HL-60/S4 treated with retinoic acid at 250 ng/mL for 4 days and 3 days (cell line): Measurements from ENCODE around the gene CD300E.
"Not testable (repeated sequence)": the region's sequence is repeated elsewhere in the genome, so short reads cannot be mapped to it uniquely, and the experiment has no call there.

Experiments used
- in situ Hi-C: fragments of 300-500 bp; cut with MboI; formaldehyde crosslinking; loops from 2 replicates; pipeline ENCODE4 v1.7.0; 2022; ENCODE audit warnings: low sequenced_read_pairs

The CD300E gene

DNA sequence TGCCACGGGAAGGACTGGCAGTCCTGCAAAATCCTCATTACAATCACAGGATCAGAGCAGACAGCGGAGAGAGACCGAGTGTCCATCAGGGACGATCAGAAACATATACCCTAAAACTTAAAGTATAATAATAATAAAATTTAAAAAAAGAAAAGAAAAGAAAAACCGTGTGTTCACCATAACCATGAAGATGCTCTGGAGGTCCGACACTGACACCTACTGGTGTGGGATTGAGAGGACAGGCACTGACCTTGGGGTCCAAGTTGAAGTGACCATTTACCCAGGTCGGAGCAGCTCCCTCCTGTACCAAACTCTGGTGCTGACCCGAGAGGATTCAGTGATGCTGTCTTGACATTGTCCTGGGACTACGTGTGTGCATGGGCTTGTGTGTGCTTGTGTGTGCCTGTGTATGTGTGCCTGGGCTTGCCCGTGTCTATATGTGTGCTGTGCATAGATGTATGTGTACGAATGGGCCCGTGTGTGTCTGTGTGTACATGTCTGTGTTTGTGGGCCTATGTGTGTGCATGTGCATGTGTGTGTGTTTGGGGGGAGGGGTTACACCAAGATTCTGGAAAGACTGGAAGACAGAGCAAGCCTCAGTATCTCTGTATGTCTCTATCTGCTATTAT lies 21.5 kb downstream of the CD300E start:
- in situ Hi-C loops = no loop called here

DNA sequence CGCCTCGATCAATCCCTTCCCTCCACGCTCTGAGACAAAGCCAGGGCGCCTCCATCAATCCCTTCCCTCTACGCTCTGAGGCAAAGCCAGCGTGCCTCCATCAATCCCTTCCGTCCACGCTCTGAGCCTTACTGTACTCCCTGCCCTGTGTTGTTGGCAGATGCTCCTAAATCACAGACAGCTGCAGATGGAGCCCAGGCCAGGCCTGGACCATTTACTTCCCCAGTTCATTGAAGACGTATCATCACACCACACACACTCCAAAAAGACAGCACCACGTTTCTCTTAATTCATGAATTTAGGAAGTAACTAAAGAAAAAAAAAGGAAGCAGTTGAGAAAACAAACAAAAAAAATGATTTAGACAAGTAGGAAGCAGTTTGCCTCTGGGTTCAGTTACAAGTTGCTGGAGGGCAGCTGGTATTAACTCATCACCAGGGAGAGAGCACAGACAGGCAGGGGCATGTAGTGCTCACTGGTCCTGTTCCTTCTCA lies 24.0 kb downstream of the CD300E start:
- in situ Hi-C loops = no loop called here

DNA sequence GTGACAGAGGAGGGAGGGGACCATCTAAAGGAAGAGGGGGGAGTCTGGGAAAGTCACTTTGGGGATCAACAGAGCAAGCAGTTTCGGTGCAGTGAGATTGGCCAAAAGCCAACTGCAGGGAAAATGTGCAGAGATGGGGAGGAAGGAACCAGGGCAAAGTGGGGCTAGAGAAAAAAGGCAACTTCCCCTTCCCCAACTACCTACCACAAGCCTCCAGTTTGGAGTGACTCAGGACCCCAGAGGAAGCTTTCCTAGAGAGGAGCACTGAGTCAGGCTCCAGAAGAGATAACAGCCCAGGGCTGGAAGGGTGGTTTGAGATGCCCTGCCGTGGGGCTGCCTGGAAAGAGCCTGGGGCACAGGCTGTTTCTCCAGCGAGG lies 24.5 kb downstream of the CD300E start:
- in situ Hi-C loops = no loop called here

DNA sequence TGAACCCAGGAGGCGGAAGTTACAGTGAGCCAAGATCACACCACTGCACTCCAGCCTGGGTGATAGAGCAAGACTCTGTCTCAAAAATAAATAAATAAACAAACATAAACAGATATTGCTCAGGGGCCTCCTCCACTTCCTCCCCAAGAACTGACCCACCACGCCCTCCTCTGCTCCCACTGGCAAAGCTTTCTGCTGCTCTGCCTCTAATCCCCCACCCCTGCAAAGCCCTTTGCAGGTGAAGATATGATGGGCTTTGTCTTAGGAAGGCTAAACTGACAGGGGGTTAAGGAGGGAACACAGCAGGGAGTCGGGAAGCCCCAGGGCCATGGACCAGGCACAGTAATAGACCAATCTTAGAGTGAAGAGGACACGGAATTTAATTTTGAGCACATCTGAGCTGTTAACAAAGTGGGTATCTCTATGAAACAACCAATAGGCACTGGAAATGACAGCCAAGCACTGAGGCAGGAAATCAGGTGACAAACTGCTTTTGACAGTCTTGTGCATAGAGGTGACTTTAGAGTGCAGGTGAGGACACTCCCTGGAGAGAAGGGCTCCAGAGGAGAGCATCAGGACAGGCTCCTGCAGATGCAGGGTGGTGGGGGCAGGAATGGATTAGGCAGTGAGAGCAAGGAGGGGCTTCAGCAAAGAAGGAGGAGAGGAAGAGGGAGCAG lies 25.1 kb downstream of the CD300E start:
- in situ Hi-C loops = no loop called here

DNA sequence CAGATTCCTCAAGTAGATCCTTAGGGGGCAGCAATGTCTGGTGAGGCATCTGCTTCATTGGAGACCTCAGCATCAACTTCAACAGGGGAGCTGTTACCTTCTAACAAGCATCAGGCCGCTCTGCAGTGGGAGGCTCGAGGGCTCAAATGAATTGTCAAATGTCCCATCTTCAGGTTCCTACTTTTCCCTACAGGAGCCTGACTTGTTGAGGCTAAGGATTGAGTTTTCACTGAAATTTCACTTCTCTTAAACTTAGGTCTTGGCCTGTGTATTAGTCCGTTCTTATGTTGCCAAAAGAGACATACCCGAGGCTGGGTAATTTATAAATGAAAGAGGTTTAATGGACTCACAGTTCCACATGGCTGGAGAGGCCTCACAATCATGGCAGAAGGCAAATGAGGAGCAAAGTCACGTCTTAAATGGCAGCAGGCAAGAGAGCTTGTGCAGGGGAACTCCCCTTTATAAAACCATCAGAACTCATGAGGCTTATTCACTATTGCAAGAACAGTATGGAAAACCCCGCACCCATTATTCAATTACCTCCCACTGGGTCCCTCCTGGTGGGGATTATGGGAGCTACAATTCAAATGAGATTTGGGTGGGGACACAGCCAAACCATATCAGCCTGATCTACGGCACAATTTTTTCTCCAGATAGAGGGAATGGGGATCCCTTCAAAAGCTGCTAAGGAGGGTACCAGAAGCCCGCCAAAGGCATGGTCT lies 26.3 kb downstream of the CD300E start:
- in situ Hi-C loops = no loop called here

DNA sequence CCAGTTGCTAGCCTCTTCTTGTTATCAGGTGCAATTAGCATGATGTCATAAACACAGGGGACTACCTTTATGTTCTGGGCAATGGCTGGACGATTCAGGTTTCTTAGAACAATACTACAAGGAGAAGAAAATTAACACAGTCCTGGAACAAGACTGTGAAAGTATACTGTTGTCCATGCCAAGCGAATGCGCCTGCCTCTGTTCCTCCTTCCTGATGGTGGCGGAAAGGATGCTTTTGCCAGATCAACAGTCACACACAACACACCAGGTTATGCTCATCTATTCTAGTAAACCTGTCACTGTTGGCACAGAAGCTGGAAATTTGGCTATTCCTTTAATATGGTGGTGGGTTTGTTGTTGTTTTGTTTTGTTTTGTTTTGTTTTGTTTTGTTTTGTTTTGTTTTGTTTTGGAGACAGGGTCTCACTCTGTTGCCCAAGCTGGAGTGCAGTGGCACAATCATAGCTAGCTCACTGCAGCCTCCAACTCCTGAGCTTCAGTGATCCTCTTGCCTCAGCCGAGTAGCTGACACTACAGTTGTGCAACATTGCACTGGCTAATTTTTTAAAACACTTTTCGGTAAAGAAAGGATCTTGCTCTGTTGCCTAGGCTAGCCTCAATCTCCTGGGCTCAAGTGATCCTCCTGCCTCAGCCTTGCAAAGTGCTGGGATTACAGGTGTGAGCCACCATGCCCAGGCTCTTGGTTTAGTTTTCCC lies 28.3 kb downstream of the CD300E start:
- in situ Hi-C loops = no loop called here

DNA sequence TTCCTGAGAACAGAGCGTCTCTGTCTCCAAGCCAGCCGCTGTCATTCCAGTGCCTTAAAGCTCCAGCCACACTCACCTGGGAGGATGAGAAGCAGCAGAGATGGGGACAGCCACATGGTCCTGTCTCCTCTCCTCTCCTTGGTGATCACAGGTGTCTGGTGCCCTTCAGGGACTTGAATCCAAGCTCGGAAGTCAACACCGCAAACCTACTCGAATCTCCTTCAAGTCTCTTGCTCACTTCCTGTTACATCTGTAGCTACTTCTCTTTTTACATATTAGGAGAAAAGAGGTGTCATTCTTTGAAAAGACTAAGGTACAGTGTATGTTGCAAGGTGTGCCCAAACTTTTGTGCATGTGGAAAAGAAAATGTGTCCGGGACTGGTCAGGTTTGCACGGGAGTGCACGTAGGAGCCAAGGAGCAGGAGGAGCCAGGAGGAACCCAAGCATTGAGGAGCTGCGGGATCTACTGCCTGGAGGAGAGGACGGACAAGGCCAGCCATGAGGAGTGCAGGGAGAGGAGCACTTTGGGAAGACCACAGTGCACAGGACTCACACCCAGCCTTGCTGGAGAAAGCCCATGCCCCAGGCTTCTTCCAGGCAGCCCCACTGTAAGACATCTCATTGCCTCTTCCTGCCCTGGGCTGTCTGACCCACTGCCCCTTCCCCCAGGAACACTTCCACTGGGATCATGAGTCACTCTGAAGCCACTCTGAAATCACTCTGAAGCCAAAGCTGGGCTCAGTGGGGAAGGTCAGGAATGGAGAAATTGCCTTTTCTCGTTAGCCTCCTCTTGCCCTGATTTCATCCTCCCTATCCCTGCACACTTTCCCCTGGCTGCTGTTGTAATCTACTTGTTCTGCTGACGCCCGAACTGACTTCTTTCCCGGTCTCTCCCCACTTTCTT lies 31.2 kb downstream of the CD300E start, which contains the start of gene CD300LD:
CD300LD (minus strand) TSS at position 197 of the 904 bp plus-strand sequence; CDS start at position 116, 81 bp downstream.
- in situ Hi-C loops = no loop called here

DNA sequence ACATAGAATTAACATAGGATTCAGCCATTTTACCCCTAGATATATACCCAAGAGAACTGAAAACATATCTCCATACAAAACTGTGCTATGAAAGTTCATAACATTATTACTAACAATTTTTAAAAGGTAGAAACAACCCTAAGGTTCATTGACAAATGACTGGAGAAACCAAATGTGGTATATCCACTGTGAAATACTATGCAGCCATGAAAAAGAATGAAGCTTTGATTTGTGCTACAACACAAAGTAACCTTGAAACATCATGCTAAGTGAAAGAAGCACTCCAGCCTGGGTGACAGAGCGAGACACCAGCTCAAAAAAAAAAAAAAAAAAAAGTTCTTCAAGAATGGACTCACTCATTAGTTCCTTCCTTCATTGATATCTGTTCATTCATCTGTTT lies 32.0 kb downstream of the CD300E start:
- in situ Hi-C loops = no loop called here

DNA sequence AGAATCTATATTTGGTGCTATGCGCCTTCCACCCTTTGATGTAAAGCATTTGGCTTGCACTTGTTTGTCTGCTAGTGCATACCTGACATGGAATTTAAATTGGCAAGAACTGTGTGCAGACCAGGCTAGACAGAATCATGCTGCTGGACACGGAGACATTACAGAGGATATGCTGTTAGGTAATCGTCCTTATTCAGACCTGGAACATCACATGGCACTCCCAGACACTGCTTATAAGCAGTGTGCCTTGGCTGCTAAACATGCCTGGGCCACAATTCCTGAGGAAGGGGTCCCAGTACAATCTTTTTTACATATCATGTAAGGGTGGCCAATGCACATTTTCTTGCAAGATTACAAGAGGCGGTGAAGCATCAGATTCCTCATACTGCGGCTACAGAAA lies 37.8 kb downstream of the CD300E start:
- in situ Hi-C loops = no loop called here

DNA sequence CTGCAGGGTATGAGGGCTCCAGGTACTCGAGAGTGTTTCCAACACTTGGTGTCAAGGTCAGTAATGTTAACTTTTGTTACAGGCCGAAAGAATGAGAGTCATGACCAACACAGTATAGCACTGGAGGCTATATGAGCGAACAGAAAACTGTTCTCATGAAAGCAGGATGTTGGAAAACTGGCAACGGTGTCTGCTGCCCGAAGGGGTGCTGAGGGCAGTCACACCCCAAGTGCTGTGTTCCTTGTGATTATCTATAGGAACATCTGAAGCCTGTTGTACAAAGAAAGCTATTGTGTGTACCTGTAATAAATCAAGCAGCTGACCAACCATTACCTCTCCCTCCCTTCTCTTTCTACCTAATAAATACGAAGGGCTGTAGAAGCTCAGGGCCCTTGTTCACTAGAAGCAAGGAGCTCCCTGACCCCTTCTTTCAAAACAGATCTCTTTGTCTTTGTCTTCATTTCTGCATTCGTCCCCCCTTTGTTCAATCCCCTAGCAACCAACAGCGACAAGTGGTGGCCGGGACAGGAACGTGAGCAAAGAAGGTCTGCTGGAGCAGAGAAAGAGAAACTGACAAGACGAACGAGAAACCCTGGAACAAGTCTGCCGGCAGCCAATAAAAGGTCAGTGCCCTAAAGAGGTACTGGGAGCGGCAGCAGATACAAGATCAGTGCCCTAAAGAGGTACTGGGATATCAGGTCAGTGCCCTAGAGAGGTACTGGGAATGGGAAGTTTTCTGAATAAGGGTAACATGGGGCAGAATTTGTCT lies 39.1 kb downstream of the CD300E start:
- in situ Hi-C loops = no loop called here

DNA sequence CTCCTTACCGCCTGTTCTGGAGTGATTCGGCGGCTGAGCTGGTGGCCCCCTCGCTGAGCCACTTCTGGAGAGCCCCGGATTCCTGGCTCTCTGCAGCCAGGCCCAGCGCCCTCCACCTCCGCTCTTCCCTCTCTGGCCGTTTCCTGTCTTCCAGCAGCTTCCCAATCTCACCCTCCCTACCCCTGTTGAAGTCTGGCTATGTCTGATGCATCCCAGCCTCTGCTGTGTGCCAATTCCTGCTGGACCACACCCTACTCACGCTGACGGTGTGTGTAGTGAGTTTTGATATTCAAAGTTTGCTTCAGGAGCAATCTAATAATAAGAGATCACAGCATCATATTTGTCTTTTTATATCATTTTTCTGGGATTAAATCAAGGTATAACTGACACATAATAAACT lies 40.9 kb downstream of the CD300E start:
- in situ Hi-C loops = no loop called here

DNA sequence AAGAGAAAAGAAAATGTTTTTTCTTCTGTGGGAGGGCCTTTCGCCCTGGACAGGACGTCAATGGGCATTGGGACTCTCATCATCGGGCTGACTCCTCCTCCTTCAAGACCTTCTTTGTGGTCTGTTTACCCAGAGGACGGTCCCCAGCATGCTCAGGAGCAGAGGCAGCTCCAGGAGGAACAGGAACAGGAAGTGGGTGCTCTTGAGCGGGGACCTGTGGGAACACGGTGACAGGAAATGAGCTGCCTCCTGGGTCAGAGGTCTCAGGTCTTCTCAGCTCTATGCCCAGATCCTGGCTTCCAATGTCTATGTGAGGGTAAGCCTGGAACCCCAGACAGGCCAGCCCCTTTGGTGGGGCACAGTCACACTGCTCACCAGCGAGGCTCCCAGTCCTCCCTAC lies 43.6 kb downstream of the CD300E start:
- in situ Hi-C loops = no loop called here

DNA sequence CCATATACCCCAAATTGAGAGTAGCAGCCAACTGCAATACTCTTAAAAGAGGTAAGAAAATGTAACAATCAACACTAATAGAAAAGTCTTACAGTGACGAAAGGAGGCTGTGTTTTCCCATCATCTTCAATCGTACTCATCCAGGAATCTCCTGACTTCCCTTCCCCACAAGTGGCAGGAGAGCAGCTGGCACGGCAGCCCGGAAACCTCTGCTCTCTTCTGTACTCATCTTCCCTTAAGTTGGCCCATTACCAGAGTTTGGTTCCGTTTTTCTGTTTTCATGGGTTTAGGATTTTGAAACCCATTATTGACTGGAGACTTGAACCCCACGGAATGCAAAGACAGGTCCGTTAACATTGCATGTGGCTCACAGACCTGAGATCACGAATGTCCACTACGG lies 44.6 kb downstream of the CD300E start:
- in situ Hi-C loops = no loop called here

DNA sequence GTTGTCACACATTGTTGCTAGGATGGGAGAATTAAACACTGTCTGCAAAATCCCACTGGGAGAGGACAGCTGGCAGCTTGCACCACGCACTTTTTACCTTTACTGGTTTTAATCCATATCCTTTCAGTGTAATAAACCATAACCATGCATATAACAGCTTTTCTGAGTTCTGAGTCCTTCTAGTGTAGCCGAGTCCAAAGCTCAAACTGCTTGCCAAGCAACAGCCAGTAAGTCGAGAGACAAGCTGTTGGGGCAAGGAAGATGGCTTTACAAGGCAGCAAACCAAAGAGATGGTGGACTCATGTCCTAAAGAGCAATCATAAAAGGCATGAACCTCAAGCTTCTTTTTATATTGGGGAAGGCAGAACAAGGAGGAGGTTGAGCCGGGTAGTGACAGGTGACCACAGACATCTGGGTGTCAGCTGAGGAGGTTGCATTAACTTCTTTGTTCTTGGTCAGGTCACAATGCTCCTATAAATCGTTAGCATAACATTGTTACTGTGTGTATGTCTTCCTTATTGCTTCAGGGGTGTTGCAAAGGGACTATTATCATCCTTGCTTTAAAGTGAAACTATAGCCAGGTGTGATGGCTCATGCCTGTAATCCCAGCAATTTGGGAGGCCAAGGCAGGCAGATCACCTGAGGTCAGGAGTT lies 48.9 kb downstream of the CD300E start:
- in situ Hi-C loops = no loop called here

DNA sequence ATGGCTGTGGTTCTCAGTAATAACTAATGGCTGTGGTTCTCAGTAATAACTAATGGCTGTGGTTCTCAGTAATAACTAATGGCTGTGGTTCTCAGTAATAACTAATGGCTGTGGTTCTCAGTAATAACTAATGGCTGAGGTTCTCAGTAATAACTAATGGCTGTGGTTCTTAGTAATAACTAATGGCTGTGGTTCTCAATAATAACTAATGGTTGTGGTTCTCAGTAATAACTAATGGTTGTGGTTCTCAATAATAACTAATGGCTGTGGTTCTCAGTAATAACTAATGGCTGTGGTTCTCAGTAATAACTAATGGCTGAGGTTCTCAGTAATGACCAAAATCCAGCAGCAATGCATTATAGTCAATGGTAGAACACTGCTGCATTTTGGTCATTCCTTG lies 49.9 kb downstream of the CD300E start:
- in situ Hi-C loops = not testable (repeated sequence)

DNA sequence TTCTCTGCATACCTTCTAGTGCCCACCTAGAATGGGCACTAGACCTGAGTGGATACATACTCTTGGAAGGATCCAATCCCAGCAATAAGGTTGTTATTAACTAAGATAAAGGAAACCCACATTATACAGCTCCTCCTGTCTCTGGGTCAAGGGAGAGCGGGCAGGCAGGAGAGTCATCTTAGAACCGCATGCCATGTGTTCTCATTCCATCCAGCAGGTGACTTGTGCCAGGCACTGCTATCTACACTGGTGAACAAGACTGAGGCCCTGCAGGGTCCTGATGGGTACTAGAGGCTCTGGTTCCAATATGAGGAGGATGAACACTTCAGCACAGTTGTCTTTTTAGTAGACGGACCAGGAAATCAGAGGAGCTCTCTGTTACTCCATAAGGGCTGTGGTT lies 50.4 kb downstream of the CD300E start:
- in situ Hi-C loops = no loop called here

DNA sequence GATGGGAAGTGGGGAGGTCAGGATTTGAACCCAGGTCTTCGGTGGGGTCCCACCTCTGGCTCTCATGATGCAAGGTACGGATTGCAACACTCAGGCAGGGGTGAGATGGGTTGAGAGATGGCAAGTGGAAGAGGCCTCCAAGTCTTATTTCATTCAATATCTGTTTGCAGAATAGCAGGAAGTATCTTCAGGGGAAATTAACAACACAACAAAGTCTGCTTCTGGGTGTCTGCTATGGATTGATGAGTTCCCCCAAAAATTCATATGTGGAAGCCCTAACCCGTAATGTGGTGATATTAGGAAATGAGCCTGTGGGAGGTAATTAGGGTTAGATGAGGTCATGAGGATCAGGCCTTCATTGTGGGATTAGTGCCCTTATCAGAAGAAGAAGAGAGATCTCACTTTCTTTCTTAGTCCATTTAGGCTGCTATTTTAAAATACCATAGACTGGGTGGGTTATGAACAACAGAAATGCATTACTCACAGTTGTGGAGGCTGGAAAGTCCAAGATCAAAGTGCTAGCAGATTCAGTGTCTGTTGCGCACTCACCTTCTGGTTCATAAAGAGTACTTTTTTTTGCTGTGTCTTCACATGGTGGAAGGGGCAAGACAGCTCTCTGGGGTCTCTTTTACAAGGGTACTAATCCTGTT lies 51.8 kb downstream of the CD300E start:
- in situ Hi-C loops = no loop called here
